Measurements from ENCODE around the gene EBF4. TPM values are rescaled to one million over a fixed set of nuclear protein-coding genes. Genes with fewer than 3 reads are reported as not detected.

EBF4 gene
- total RNA-seq, 4 donors from 2014 or later, result 3.7 to 101 (median 5.4) TPM

- WGBS, 2 donors (ENCODE audit: low coverage in 1 of 2), result 77% methylated on average over 3 of the region's 3 CpGs; no CpG with 5 or more reads in 1 of the 2 donors
- H3K9me3 ChIP-seq, result no peaks in the 10 kb centered on the region
- peaks cover 9 to 27% (median 19%) of the 10 kb centered on the region in 4 donors for H3K4me1 ChIP-seq
- H3K4me3 ChIP-seq, result no peak overlapping the region
- in situ Hi-C loops (cut with MboI; ENCODE audit: low pct_ligation_motif_present in 1 of 4, low pct_unique_long_range_greater_than_20kb in 1 of 4, low sequenced_read_pairs in 3 of 4) (loop anchor here in 2 of 4 donors (10.0 kb wide), 2 partner anchors 130 to 140 kb away; no protein-coding TSS in a partner anchor), intact Hi-C loops (cut with DNase I; ENCODE audit: low total_unique reads) (loop anchor here (5.0 kb wide), 1 partner anchor 37 kb away; the partner anchor contains the start of gene EBF4)
- H3K36me3 ChIP-seq, result peaks cover 0 to 33% (median 15%) of the 10 kb centered on the region in 4 donors
- TF ChIP-seq POLR2A (IDR thresholded peaks at IDR 0.05) (no peak), POLR2AphosphoS5 (IDR thresholded peaks at IDR 0.05) (no peak), EP300 (IDR thresholded peaks at IDR 0.05; ENCODE audit: low read depth) (no peak)
- TF ChIP-seq, protein P1, sequence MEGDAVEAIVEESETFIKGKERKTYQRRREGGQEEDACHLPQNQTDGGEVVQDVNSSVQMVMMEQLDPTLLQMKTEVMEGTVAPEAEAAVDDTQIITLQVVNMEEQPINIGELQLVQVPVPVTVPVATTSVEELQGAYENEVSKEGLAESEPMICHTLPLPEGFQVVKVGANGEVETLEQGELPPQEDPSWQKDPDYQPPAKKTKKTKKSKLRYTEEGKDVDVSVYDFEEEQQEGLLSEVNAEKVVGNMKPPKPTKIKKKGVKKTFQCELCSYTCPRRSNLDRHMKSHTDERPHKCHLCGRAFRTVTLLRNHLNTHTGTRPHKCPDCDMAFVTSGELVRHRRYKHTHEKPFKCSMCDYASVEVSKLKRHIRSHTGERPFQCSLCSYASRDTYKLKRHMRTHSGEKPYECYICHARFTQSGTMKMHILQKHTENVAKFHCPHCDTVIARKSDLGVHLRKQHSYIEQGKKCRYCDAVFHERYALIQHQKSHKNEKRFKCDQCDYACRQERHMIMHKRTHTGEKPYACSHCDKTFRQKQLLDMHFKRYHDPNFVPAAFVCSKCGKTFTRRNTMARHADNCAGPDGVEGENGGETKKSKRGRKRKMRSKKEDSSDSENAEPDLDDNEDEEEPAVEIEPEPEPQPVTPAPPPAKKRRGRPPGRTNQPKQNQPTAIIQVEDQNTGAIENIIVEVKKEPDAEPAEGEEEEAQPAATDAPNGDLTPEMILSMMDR (IDR thresholded peaks at IDR 0.05), result no peak
- H3K27ac ChIP-seq, result no peak overlapping the region
- no peak for DNase-seq
- no peaks in the 10 kb centered on the region for H3K27me3 ChIP-seq
Measured at GRCh38 chr20:2654831-2655230, 37.7 kb upstream of the EBF4 start.

GRCh38 chr20:2655331-2656116 lies 37.1 kb upstream of the EBF4 start:
- H3K4me3 ChIP-seq, result no peak overlapping the region
- DNase-seq, result no peak
- WGBS, 2 donors (ENCODE audit: low coverage in 1 of 2), result 92 to 100% methylated on average over 1 to 17 of the region's 17 CpGs
- H3K27me3 ChIP-seq, result no peaks in the 10 kb centered on the region
- H3K4me1 ChIP-seq, result peaks cover 9 to 27% (median 19%) of the 10 kb centered on the region in 4 donors
- no peaks in the 10 kb centered on the region for H3K9me3 ChIP-seq
- no peak overlapping the region for H3K27ac ChIP-seq
- in situ Hi-C loops (cut with MboI; ENCODE audit: low pct_ligation_motif_present in 1 of 4, low pct_unique_long_range_greater_than_20kb in 1 of 4, low sequenced_read_pairs in 3 of 4) (loop anchor here in 2 of 4 donors (10.0 kb wide), 2 partner anchors 131 to 141 kb away; no protein-coding TSS in a partner anchor), intact Hi-C loops (cut with DNase I; ENCODE audit: low total_unique reads) (no loop called here)
- TF ChIP-seq, protein P1 (IDR thresholded peaks at IDR 0.05), result no peak
- no peak for TF ChIP-seq EP300 (IDR thresholded peaks at IDR 0.05; ENCODE audit: low read depth)
- TF ChIP-seq POLR2A (IDR thresholded peaks at IDR 0.05), result no peak
- TF ChIP-seq POLR2AphosphoS5 (IDR thresholded peaks at IDR 0.05), result no peak
- H3K36me3 ChIP-seq, result peaks cover 0 to 37% (median 15%) of the 10 kb centered on the region in 4 donors

- in situ Hi-C loops (cut with MboI; ENCODE audit: low pct_ligation_motif_present in 1 of 4, low pct_unique_long_range_greater_than_20kb in 1 of 4, low sequenced_read_pairs in 3 of 4), result loop anchor here in 2 of 4 donors (10.0 kb wide), 2 partner anchors 132 to 142 kb away; no protein-coding TSS in a partner anchor
- no peak overlapping the region for H3K27ac ChIP-seq
- TF ChIP-seq POLR2A (IDR thresholded peaks at IDR 0.05), result no peak
- TF ChIP-seq, protein P1 (IDR thresholded peaks at IDR 0.05), result no peak
- TF ChIP-seq POLR2AphosphoS5 (IDR thresholded peaks at IDR 0.05), result no peak
- no peak for TF ChIP-seq EP300 (IDR thresholded peaks at IDR 0.05; ENCODE audit: low read depth)
Measured at GRCh38 chr20:2656471-2657117, 36.0 kb upstream of the EBF4 start.

GRCh38 chr20:2657241-2657640 lies 35.3 kb upstream of the EBF4 start:
- H3K36me3 ChIP-seq, result peaks cover 0 to 48% (median 20%) of the 10 kb centered on the region in 4 donors
- no peak for TF ChIP-seq POLR2AphosphoS5 (IDR thresholded peaks at IDR 0.05)
- no peak for TF ChIP-seq EP300 (IDR thresholded peaks at IDR 0.05; ENCODE audit: low read depth)
- TF ChIP-seq POLR2A (IDR thresholded peaks at IDR 0.05), result no peak
- TF ChIP-seq, protein P1 (IDR thresholded peaks at IDR 0.05), result no peak
- H3K4me1 ChIP-seq, result peaks cover 9 to 18% (median 12%) of the 10 kb centered on the region in 4 donors
- H3K27ac ChIP-seq, result no peak overlapping the region
- no peaks in the 10 kb centered on the region for H3K27me3 ChIP-seq
- 74% methylated on average over 5 of the region's 5 CpGs; no CpG with 5 or more reads in 1 of the 2 donors for WGBS, 2 donors (ENCODE audit: low coverage in 1 of 2)
- no peak for DNase-seq
- H3K9me3 ChIP-seq, result no peaks in the 10 kb centered on the region
- no peak overlapping the region for H3K4me3 ChIP-seq
- in situ Hi-C loops (cut with MboI; ENCODE audit: low pct_ligation_motif_present in 1 of 4, low pct_unique_long_range_greater_than_20kb in 1 of 4, low sequenced_read_pairs in 3 of 4), result loop anchor here in 2 of 4 donors (10.0 kb wide), 2 partner anchors 132 to 142 kb away; no protein-coding TSS in a partner anchor
- intact Hi-C loops (cut with DNase I; ENCODE audit: low total_unique reads), result no loop called here

More at GRCh38 chr20:2656471-2657117, 36.0 kb upstream of the EBF4 start:
- no peak for DNase-seq
- no peaks in the 10 kb centered on the region for H3K9me3 ChIP-seq
- no peaks in the 10 kb centered on the region for H3K27me3 ChIP-seq
- intact Hi-C loops (cut with DNase I; ENCODE audit: low total_unique reads), result no loop called here
- peaks cover 9 to 19% (median 12%) of the 10 kb centered on the region in 4 donors for H3K4me1 ChIP-seq
- 91 to 92% methylated on average over 2 to 12 of the region's 12 CpGs for WGBS, 2 donors (ENCODE audit: low coverage in 1 of 2)
- peaks cover 0 to 44% (median 17%) of the 10 kb centered on the region in 4 donors for H3K36me3 ChIP-seq
- no peak overlapping the region for H3K4me3 ChIP-seq
